ENCODE measurements around the gene POLR3B. TPM values are rescaled to one million over a fixed set of nuclear protein-coding genes. Genes with fewer than 3 reads are reported as not detected.

POLR3B gene
- total and polyA plus RNA-seq, 2 of the 8 experiments (the other 6 are each of a cell fraction or from before 2014, with no cell fraction given) = 5.0 to 13.2 TPM

GRCh38 chr12:106434526-106434925 is 77.0 kb downstream of the POLR3B start (continued):
- TF ChIP-seq, protein P1, sequence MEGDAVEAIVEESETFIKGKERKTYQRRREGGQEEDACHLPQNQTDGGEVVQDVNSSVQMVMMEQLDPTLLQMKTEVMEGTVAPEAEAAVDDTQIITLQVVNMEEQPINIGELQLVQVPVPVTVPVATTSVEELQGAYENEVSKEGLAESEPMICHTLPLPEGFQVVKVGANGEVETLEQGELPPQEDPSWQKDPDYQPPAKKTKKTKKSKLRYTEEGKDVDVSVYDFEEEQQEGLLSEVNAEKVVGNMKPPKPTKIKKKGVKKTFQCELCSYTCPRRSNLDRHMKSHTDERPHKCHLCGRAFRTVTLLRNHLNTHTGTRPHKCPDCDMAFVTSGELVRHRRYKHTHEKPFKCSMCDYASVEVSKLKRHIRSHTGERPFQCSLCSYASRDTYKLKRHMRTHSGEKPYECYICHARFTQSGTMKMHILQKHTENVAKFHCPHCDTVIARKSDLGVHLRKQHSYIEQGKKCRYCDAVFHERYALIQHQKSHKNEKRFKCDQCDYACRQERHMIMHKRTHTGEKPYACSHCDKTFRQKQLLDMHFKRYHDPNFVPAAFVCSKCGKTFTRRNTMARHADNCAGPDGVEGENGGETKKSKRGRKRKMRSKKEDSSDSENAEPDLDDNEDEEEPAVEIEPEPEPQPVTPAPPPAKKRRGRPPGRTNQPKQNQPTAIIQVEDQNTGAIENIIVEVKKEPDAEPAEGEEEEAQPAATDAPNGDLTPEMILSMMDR (IDR thresholded peaks at IDR 0.05; ENCODE audit: control extremely low read depth in 1 of 3, insufficient read depth in 1 of 3, low read depth in 1 of 3, low read length in 3 of 3) = no peak

Measured in H1 (cell line).